Esophagus mucosa (tissue), 1 donor: Measurements from ENCODE around the gene RTL10. TPM values are rescaled to one million over a fixed set of nuclear protein-coding genes. Genes with fewer than 3 reads are reported as not detected.
"Not testable (repeated sequence)": the region's sequence is repeated elsewhere in the genome, so short reads cannot be mapped to it uniquely, and the experiment has no call there.

Experiments used
- ATAC-seq: fragments of 200-7000 bp; cut with Tn5 transposase; one replicate; pipeline ENCODE4 v1.9.1; 2020
- total RNA-seq: library from RNA; stranded (reverse); gene quantifications from one replicate; pipeline ENCODE4 v1.2.4, GENCODE V29; 2023
- donor health status: DM: yes; HTN: yes; CAD: no.

The RTL10 gene
- total RNA-seq, 1 donor from 2014 or later: 14.0 TPM

- ATAC-seq: no peak
These were observed 35.3 kb upstream of the RTL10 start for GRCh38 chr22:19889951-19890350.

DNA sequence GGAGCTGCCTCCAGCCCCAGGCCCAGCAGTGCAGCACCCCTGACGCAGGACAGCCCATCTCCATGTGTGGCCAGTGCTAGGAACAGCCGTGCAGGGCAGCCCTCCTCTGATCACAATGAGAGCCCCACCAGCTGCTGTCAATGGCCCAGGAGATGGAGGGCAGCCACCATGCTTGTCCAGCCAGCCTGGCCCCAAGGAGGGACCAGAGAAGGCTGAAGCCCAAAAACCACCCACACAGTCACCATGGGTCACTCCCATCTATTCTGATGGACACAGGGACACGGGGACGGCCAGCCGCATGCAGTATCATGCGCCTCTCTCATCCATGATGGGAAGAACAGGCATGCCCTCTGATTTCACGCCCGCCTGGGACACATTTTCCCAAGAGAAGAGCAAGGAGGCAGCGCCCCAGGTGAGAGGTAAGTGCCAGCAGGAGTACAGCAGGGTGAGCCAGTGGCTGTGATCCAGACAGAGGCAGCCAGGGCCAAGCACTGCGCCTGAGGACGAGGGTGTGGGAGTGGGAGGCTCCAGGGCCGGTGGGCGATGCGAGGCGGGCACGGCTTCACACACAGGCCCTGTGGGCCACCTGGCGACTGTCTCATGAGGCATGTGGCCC is 33.6 kb upstream of the RTL10 start:
- no peak for ATAC-seq

- no peak for ATAC-seq
These were observed 32.7 kb upstream of the RTL10 start for GRCh38 chr22:19887256-19887985.

DNA sequence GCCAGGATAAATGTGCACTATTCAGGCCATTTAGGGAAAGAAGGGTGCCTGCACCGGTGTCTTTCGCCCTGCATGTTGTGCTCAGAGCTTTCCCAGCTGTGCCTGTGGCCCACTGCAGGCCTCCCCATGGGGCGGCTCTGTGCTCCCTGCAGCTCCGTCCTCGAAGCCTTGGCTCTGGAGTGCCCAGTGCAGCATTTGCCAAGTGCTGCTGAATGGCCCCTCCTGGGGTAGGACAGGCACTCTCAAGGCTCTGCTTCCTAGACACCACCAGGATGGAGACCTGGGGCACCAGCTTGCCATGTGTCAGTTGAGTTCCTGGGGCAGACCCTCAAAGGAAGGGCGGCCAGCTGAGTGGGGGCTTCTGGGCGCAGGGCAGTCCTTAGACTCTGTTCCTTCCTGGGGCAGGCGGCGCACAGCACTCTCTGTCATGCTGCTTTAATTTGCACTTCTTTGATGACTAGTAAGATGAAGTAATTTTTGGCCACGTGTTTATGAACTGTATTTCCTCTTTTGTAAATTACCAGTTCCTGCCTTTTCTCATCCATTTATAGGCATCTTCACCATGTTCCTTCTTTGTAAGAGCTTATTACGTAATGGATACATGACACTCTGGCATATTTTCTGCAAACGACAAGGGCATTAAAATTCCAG is 32.1 kb upstream of the RTL10 start:
- peak; percentile 15 for ATAC-seq

DNA sequence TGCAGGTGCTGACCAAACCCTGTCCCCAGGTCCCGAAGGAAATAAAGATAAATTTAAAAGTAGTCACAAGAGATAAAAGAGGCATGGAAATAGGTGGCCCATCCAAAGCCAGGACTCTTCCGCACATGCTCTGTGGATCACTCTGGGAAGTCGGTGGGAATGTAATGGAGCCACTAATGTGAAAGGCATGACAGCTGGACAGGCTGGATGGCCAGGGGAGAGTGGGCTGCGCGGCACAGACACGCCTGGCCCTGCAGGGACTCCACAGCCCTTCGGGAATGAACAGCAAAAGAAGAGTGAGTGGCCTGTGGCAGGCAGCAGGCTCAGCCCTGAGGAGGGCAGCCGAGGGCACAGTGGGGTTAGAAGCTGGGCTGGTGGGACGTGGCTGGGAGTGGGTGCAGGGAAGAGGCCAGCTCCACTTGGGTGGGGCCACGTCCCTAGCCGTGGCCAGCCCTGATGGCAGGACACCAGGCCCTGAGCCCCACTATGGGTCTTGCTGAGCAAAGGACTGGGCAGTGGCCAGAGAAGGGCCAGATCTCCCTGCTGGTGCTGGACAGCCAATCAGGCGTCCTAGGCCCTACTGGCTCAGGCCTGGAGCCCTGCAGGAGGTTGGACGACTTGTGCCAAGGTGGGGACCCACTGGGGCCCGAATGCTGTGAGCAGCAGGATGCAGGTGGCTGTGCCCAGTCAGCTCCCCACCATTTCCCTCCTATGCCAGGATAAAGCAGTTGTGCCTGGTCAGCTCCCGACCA is 31.3 kb upstream of the RTL10 start:
- no peak for ATAC-seq

- no peak for ATAC-seq
These were observed 30.5 kb upstream of the RTL10 start for GRCh38 chr22:19884954-19885751.

DNA sequence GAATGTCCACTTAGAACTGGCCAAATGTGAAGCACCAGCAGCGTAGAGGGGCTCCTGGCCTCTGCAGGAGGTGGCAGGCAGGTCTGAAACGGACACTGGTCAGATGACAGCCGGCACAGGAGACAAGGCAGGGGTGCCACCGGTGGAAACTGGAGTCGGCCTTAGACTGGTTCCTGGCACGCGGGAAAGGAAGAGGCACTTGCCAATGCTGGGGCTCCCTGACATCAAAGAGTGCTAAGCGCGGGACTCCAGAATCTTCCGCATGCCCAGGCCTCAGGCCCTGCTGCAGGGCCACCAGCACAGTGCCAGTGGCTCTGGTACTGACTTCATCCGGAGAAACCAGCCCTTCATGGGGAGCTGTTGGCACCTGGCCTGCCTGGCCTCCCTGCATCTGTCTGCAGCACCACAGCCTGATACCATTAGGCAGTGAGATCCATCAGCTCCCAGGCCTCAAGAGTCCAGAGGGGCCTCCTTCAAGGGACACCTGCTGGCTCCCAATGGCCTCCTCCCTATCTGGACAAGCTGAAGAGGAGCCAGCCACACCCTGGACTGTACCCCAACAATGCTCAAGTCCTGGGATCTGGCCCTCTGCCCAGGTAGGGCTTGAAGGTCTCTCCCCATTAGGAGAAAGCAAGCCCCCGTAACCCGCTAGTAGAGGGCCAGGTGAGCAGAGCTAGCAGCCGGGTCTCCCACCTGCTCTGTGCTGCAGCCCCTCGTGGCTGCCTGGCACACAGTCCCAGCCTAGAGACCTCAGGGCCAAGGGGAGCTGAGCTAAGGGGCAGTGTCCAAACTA is 29.7 kb upstream of the RTL10 start:
- no peak for ATAC-seq

- not testable (repeated sequence) for ATAC-seq
These were observed 28.8 kb upstream of the RTL10 start for GRCh38 chr22:19883446-19883845.

- ATAC-seq: no peak
These were observed 28.0 kb upstream of the RTL10 start for GRCh38 chr22:19882446-19883381.

DNA sequence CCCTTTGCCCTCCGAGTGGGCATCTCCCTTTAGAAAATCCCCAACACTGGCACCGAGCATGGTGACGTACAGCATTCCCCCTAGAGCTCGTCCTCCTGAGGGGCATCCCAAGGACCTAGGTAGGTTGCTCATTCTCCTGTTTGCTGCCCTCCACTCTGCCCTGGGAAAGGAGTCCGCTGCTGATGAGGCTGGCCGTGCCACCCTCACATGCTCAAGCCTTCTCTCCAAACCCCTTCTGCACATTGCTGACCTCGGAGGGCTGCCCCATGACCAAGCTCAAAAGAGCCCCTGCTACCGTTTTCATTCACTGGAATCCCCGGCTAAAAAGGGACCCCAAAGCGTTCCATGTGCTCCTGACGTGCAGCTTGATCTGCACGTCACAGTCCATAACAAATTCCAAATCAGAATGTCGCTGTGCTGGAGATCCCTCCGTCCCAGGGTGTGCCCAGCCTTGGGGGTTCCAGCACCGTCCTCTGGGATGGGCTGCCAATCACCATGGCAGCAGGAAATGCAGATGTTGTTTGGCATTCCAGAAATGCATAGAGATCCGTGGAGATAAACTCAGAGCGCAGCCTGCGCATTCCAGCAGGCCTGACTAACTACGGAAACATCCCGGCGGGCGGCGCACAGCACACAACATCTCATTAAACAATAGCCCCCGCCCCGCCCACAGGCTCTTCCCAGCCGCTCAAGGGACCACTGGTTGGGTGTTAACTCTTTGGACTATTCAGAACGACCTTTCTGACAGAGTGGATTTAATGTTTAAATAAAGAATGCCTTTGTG is 26.3 kb upstream of the RTL10 start:
- peak; percentile 38 for ATAC-seq

DNA sequence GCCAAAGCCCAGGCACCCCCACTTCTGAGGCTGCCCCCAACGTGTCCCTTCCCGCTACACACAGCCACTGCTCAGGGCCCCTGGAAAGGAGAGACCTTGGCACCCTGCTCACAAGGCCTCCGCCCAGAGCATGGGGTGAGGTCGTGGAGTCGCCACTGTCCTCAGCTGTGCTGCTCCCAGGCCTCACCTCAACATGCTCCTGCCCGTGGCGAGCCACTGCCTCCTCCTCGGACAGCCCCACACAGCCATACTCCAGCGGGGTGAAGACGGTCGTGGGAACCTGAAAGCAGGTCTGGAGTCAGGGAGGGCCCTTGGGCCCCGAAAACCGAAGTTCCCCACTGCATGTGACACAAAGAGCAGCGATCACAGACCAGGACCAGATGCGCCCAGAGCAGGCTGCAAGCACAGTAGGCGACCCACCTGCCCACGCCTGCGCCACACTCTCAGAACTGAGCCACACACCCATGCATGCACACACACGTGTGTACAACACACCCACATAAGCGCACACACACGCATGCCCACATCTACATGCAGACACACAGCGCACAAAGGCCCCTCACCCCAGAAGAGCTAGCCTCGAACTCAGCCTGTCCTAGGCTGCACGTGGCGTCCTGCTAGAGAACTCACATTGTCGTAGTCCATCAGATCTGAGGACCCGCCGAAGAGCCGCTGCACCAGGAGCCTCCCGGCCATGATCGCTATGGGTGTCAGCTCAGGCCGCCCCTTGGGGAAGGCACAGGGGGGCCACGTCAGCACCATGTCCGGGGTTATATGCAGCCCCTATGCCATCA is 25.5 kb upstream of the RTL10 start:
- ATAC-seq: no peak

- no peak for ATAC-seq
These were observed 24.9 kb upstream of the RTL10 start for GRCh38 chr22:19879643-19879991.

- ATAC-seq: no peak
These were observed 24.5 kb upstream of the RTL10 start for GRCh38 chr22:19879246-19879570.

DNA sequence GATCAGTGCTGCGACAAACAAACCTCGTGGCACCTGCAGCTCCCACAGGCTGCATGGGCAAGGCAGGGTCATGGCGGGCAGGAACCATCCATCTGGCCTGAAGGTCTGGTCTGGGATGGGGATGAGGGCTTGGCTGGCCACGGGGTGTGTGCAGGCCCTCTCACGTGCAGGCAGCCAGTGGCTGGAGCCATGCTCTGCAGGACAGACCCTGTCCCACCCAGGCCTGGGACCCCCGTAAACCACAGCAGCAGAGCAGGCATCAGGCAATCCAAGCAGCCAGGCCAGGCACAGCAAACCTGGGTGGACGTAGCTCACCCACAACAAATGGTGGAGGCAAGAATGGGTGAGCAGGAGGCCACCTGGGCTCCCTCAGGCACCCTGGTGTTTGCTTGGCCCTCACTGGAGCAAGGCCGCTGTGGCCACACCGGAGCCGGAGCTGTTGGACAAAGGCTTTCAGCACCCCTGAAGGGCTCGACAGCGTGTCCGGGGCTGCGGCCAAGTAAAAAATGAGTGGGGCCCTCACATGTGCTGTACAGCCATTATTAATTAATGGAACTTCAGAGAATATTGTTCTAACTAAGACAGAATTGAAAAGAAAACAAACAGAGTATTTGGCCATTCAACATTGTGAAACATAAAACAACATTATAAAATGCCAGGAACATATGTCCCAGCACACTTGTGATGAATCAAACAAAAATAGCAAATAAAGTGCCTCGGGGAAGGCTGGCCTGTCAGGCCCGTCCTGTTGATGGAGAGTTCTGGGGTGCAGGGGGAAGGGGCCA is 24.0 kb upstream of the RTL10 start:
- ATAC-seq: no peak

DNA sequence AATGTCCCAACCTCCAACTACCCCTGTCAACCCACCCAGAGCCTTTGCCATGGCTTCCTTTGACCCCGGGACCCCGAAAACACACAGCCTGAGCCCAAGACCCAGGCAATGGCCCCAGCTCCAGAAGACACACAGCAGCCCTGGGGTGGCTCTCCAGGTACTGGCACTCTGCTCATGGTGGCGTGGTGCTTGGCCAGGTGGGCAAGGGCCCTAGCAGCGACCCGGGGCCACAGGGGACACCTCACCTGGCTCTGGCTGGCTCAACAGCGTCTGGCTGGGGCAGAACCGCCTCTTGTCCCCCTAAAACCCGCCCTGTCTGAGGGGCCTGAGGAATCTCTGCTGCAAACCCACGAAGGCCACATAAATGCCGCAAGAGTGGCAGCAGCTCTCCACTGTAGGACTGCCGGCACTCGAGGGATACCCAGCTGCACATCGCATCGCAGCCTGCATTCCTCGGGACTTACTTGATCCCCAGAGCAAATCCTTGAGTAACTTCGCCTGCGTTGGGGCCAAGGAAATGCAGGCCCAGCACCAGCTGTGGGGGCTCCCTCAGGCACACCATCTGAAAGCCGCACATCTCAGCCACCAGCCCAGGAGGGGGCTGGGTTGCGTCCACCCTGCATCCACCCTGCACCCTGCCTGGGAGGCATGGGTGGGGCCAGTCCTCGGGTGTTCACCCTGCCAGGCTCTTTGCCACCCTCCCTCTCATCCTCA is 23.1 kb upstream of the RTL10 start:
- no peak for ATAC-seq

- ATAC-seq: no peak
These were observed 22.4 kb upstream of the RTL10 start for GRCh38 chr22:19876941-19877625.
